Measurements from ENCODE around the gene POLD1.
"Not testable (repeated sequence)": the region's sequence is repeated elsewhere in the genome, so short reads cannot be mapped to it uniquely, and the experiment has no call there.

DNA sequence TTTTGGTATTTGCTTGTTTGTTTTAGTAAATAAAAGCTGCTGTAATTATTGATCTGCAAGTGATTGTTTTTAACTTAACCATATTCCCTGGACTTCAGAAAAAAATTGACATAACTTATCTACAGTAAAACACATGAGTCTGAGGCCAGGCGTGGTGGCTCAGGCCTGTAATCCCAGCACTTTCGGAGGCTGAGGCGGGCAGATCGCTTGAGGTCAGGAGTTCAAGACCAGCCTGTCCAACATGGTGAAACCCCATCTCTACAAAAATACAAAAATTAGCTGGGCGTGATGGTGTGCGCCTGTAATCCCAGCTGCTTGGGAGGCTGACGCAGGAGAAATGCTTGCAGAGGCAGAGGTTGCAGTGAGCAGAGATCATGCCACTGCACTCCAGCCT, 30.7 kb upstream of the POLD1 start:
- TF ChIP-seq YY1 (IDR thresholded peaks at IDR 0.05; ENCODE audit: low read depth); GATA2 (CRISPR knock-in tag; IDR thresholded peaks at IDR 0.05); FOXM1 (IDR thresholded peaks at IDR 0.05; ENCODE audit: low read depth); RFX5 (IDR thresholded peaks at IDR 0.05; ENCODE audit: low read length); RXRA (IDR thresholded peaks at IDR 0.05; ENCODE audit: borderline replicate concordance, low read depth): not testable (repeated sequence)
- TF ChIP-seq, protein P1, sequence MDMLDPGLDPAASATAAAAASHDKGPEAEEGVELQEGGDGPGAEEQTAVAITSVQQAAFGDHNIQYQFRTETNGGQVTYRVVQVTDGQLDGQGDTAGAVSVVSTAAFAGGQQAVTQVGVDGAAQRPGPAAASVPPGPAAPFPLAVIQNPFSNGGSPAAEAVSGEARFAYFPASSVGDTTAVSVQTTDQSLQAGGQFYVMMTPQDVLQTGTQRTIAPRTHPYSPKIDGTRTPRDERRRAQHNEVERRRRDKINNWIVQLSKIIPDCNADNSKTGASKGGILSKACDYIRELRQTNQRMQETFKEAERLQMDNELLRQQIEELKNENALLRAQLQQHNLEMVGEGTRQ (IDR thresholded peaks at IDR 0.05; ENCODE audit: borderline replicate concordance, low read depth, low read length): not testable (repeated sequence)
- TF ChIP-seq, protein P2, sequence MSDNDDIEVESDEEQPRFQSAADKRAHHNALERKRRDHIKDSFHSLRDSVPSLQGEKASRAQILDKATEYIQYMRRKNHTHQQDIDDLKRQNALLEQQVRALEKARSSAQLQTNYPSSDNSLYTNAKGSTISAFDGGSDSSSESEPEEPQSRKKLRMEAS (IDR thresholded peaks at IDR 0.05; ENCODE audit: low read depth): not testable (repeated sequence)
- TF ChIP-seq, protein P3, sequence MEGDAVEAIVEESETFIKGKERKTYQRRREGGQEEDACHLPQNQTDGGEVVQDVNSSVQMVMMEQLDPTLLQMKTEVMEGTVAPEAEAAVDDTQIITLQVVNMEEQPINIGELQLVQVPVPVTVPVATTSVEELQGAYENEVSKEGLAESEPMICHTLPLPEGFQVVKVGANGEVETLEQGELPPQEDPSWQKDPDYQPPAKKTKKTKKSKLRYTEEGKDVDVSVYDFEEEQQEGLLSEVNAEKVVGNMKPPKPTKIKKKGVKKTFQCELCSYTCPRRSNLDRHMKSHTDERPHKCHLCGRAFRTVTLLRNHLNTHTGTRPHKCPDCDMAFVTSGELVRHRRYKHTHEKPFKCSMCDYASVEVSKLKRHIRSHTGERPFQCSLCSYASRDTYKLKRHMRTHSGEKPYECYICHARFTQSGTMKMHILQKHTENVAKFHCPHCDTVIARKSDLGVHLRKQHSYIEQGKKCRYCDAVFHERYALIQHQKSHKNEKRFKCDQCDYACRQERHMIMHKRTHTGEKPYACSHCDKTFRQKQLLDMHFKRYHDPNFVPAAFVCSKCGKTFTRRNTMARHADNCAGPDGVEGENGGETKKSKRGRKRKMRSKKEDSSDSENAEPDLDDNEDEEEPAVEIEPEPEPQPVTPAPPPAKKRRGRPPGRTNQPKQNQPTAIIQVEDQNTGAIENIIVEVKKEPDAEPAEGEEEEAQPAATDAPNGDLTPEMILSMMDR (IDR thresholded peaks at IDR 0.05): not testable (repeated sequence)
- TF ChIP-seq, protein P4, sequence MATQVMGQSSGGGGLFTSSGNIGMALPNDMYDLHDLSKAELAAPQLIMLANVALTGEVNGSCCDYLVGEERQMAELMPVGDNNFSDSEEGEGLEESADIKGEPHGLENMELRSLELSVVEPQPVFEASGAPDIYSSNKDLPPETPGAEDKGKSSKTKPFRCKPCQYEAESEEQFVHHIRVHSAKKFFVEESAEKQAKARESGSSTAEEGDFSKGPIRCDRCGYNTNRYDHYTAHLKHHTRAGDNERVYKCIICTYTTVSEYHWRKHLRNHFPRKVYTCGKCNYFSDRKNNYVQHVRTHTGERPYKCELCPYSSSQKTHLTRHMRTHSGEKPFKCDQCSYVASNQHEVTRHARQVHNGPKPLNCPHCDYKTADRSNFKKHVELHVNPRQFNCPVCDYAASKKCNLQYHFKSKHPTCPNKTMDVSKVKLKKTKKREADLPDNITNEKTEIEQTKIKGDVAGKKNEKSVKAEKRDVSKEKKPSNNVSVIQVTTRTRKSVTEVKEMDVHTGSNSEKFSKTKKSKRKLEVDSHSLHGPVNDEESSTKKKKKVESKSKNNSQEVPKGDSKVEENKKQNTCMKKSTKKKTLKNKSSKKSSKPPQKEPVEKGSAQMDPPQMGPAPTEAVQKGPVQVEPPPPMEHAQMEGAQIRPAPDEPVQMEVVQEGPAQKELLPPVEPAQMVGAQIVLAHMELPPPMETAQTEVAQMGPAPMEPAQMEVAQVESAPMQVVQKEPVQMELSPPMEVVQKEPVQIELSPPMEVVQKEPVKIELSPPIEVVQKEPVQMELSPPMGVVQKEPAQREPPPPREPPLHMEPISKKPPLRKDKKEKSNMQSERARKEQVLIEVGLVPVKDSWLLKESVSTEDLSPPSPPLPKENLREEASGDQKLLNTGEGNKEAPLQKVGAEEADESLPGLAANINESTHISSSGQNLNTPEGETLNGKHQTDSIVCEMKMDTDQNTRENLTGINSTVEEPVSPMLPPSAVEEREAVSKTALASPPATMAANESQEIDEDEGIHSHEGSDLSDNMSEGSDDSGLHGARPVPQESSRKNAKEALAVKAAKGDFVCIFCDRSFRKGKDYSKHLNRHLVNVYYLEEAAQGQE (IDR thresholded peaks at IDR 0.05; ENCODE audit: low read depth, low read length): not testable (repeated sequence)

Measured in SK-N-SH (cell line).